Esophagus mucosa (tissue), 1 donor: ENCODE results near the gene FAM20C. TPM values are rescaled to one million over a fixed set of nuclear protein-coding genes. Genes with fewer than 3 reads are reported as not detected.
A peak's percentile ranks its signal among the peaks of the same experiment; 100 is the strongest.
"Not testable (repeated sequence)": the region's sequence is repeated elsewhere in the genome, so short reads cannot be mapped to it uniquely, and the experiment has no call there.

Experiments
- ATAC-seq: fragments of 200-7000 bp; cut with Tn5 transposase; one replicate; pipeline ENCODE4 v1.9.1; 2020
- total RNA-seq: library from RNA; stranded (reverse); gene quantifications from one replicate; pipeline ENCODE4 v1.2.4, GENCODE V29; 2023
- donor health status: DM: yes; HTN: yes; CAD: no.

The FAM20C gene
- total RNA-seq, 1 donor from 2014 or later, result 12.6 TPM

DNA sequence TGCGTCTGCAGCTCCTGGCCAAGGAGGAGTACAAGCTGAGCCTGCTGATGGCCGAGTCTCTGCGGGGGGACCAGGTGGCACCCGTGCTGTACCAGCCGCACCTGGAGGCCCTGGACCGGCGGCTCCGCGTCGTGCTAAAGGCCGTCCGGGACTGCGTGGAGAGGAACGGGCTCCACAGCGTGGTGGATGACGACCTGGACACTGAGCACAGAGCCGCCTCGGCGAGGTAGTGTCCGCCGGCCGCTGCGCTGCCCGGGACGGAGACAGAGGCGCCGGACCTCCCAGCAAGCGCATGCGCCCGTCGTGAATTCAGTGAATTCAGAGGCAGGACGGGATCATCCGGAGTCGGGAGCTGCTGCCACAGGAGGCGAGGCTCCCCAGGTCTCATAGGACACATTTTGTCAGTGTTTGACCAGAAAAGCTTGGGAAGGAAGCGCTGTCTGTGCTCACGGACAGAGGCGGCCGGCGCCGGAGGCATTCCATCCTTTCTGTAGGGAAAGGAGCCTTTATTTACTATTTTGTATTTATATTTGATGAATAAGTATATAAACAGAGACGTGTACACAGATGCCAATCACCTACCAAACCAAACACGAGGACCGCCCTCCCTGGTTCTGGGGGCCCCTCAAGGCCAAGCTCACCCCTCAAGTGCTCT lies 67.5 kb downstream of the FAM20C start:
- no peak for ATAC-seq

DNA sequence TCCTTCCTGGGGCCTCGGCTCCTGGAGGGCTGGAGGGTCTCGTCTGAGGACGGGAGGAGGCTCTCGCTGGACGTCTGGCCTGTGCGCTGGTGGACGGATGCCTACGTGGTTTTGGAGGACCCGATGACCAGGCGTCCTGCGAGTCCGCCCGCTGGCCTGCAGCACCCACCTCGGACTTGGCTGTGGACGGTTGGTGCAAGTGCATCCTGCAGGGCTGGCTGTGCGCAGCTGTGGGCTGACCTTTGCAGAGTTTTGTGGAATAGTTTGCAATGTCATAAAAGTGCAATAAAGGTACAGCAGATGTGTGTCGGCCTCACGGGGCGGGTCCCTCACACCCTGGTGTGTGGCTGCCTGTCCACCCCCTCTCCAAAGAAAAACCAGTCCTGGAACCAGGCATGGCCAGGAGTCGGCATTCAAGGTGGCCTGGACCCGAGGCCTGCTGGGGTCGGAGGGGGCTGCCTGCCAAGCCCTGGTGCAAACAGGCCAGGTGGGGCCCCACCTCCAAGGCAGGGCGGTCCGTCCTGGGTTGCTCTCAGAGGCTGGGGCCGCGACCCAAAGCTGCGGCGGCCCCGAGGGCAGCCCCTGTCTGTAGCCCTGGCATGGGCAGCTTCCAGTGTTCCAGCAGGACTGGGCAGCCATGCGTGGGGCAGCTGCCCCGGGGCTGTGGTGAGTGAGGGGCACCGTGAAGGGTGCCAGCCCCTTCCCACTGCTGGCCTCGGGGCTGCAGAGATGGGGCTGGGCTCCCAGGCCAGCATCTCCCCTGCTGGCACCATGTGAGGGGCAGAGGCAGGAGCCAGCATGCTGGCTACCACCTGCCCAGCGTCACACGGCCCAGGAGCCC lies 68.3 kb downstream of the FAM20C start:
- ATAC-seq, result no peak

GRCh38 chr7:261341-262250 lies 69.2 kb downstream of the FAM20C start:
- no peak for ATAC-seq

- no peak for ATAC-seq
Observed at GRCh38 chr7:262251-262572, 69.8 kb downstream of the FAM20C start.

- not testable (repeated sequence) for ATAC-seq
Observed at GRCh38 chr7:262631-263311, 70.4 kb downstream of the FAM20C start.

GRCh38 chr7:263483-264351 lies 71.3 kb downstream of the FAM20C start:
- not testable (repeated sequence) for ATAC-seq

- peak; percentile 58 for ATAC-seq
Observed at GRCh38 chr7:264541-265191, 72.3 kb downstream of the FAM20C start.

- peak; percentile 5 for ATAC-seq
Observed at GRCh38 chr7:265192-265997, 73.0 kb downstream of the FAM20C start.

DNA sequence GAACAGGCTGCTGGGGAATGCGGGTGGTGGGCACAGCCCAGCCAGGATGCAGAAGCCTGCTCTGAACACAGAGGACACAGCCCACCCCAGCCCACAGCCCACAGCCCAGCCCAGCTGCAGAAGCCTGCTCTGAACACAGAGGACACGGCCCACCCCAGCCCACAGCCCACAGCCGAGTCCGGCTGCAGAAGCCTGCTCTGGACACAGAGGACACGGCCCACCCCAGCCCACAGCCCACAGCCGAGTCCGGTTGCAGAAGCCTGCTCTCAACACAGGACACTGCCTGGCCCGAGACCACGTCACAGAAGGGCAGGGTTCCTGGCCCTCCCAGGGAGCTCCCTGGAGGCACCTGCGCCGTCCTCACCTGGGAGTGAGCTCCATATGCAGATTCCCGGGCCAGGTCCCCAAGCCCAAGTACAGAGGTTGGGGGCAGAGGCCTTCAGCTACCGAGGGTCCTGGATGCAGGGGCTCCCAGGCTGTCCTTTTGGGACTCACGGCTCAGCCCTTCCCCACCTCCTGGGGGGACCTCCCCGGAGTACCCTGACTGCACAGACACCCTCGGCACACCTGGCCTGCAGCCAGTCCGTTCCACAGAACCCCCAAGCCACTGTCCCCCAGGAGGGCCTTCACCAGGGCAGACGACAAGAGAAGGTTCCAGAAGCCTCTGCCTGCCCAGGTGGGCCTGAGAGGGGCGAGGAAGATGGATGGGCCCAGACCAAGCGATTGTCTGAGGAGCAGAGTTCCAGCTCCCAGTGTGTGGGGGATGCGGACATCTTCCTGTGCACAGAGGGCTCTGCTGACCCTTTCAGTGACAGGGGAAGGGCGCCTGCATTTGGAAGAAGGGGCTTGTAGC lies 73.9 kb downstream of the FAM20C start:
- peak; percentile 9 for ATAC-seq

DNA sequence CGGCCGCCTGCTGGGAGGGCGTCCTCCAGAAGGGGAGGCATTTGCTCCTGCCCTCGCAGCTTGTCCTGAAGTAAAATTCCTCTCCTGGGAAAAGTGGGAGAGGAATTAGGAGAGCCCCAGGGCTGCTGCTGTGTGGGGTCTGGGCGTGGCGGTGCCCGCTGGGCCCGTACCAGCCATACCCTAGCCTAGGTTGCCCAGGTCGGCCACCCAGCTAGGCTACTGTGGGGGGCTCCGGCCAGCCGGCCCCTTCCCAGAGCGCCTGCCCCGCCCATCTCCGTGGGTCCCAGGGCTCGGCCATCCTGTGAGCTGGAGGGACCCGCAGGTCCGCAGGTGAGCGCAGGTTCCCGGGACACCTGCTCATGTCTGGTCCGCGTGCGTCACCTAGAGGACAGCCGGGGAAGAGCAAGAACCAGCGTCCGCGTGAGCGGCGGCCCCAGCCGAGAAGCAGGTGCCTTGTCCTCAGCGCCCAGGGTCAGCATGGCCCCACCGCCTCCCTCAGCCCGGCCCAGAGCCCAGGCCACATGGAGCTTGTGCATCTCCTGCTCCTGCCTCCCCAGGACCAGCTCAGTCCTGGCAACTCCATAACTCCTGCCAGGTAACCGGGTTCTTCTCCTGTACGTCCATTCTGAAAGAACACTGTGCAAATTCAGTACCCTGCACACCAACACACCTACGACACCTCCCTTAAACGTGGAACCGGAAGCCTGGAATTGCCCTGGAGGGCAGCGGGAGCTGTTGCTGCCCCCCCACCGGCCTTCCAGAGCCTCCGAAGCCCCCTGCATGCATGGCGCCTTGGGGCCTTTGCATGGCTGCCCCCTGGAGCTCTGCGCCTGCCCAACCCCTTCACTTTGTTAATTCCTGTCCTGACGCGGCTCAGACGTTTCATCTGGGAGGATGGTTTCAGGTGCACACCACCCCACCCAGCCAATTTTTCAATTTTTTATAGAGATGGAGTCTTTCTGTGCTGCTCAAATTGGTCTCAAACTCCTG lies 74.8 kb downstream of the FAM20C start:
- ATAC-seq, result peak; percentile 16

- ATAC-seq, result no peak
Observed at GRCh38 chr7:268991-269390, 76.6 kb downstream of the FAM20C start.

- ATAC-seq, result no peak
Observed at GRCh38 chr7:269721-270120, 77.3 kb downstream of the FAM20C start.

GRCh38 chr7:270351-270983 lies 78.1 kb downstream of the FAM20C start:
- no peak for ATAC-seq

GRCh38 chr7:271266-272107 lies 79.1 kb downstream of the FAM20C start:
- ATAC-seq, result no peak

GRCh38 chr7:272108-272615 lies 79.8 kb downstream of the FAM20C start:
- no peak for ATAC-seq

- no peak for ATAC-seq
Observed at GRCh38 chr7:272631-273030, 80.3 kb downstream of the FAM20C start.
